KG1 (cell line): ENCODE data around the gene FNIP1.
"Not testable (repeated sequence)": the region's sequence is repeated elsewhere in the genome, so short reads cannot be mapped to it uniquely, and the experiment has no call there.

Experiments
- DNase-seq: peaks from one replicate; lab custom pipeline; 2025; lab: John Stamatoyannopoulos, UW

Gene FNIP1

DNA sequence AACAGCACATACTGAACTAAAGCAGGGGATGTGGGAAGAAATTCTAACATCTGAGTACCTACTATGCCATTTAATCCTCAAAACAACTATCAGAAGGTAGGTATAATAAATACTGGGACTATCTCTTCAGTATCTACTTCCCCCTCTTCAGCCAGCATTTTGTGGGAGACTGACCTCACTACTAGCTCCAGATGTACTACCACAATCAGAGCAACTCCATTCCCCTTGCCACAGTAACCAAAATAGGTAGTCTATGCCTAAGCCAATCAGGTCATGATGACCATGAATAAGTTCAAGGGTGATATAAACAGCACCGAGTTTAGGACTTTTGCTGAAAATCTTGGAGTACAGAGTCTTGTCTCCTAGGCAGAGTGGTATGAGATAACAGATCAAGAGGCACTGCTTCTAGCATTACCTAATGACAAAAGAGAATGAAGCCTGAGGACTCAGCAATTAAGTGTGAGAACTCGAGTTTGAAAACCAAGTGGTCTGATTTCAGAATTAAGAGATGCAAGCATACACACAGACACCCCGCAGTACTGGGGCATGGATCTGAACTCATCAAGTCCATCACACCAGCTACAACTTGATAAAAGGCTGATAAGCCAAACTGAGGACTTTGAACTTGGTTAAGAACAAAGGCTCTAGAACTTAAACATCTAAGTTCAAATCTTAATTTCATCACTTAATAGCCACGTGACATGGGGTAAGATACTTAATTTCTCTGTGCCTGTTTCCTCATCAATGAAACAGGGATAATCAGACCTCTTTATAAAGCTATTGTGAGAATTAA, 9.7 kb downstream of the FNIP1 start:
- no peak for DNase-seq

DNA sequence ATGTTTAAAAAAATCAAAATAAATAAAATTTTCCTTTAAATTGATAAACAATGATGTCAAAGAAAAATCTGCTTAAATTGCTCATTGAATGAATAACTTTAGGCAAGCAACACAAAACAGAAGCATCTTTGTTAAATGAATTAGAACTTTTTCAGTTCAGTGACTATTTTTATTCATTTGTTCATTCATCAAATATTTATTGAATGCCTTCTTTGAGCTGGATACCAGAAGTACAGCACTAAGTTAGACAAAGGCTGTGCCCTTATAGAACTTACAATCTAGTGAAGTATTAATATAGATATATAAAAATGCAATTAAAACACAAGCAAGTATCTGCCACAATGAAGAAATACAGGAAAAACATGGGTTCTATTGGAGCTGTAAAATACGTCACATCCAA, 10.8 kb downstream of the FNIP1 start:
- DNase-seq, result no peak

DNA sequence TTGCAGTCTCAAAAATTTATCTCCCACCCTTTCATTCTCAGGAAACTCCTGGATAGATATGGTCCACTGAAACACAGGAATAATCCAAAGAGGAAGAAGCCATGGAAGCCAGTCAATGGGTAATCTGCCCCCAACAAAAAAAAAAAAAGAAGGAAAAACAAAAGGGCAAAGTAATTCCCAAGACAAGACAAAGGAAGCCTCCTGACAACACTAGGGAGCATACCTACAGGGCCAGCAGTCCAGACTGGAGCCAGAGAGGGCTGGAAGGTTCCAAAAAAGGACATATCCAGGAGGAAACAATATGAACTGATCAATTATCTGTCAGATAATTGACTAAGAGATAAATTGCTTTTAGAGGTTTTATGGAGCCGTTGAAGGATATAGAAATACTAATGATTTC, 12.9 kb downstream of the FNIP1 start:
- no peak for DNase-seq

DNA sequence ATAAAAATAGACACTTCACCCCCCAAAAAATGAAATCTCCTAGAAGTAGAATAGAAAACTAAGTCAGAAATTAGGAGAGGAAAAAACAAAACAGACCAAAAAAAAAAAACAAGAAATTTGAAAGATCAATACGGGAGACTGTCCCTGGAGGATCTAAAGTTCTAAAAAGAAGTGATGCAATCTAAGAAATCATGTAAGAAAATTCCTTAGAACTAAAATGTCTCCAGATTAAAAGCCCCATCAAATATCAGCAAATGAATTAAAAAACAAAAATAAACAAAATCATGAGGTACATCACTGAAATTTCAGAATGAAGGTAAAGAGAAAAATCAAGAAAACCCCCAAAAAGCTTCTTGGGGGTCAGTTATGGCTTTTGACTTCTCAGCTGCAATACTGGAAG, 13.5 kb downstream of the FNIP1 start:
- no peak for DNase-seq

DNA sequence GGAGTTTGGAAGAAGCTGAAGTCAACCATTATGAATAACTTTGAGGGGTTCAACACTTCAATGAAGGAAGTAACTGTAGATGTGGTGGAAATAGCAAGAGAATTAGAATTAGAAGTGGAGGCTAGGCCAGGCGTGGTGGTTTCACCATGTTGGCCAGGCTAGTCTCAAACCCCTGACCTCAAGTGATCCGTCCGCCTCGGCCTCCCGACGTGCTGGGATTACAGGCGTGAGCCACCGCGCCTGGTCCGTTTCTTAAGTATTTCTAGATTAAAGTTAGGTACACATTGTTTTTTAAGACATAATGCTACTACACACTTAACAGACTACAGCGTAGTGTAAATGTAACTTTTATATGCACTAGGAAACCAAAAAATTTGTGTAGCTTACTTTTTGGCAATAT, 14.1 kb downstream of the FNIP1 start:
- no peak for DNase-seq

DNA sequence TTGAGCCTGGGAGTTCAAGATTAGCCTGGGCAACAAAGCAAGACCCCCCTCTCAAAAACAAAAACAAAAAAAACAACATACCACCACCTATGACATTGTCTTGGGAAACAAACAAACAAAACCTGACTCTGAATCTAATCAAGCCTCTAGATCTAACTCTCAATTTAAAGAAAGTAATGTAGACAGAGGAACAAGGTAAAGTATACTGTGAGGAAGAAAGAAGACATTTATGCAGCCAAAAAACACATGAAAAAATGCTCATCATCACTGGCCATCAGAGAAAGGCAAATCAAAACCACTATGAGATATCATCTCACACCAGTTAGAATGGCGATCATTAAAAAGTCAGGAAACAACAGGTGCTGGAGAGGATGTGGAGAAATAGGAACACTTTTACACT, 18.7 kb downstream of the FNIP1 start:
- not testable (repeated sequence) for DNase-seq

DNA sequence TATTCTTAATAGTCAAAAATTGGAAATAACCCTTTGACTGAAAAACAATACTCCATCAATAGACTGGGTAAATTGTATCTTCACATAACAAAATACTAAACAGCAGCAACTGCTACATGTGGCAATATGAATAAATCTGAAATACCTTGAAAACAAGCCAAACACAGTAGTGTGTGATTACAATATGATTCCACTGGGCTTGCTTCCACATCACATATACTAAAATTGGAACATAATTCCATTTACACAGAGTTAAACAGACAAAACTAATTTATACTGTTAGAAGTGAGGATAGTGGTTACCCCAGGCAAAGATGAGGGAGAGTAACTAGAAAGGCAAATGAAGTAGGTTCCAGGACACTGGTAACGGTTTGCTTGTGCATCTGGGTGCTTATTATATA, 20.4 kb downstream of the FNIP1 start:
- no peak for DNase-seq

DNA sequence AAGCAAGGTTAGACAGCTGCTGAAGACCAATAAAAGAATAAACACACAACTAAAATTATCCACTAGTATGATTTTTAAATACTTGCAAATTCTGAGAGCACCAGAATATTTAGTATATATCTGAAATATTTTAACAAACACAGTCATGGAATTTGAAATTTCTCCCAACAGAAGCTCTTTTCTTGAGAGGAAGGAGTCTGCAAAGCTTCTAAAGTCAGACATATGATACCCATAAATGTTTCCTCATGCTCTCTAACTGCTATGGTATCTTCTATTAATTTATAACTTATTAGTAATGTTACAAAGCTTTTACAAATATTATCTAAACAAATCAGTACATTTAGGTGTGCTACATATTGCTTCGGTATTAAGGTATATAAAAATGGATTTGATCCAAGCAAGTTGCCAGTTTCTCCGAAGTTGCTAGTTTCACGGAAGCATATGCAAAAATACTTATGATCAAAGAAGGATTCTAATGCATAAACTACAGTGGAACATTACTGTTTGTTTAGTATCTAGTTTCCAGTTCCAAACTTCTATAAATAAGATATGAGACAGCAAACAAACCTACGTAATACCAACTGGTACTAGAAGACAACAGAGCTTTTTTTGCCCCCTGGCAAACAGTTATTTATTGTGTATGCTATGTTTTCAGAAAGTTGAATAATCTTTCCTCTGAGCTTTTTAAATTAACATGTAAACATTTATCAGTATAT, 22.0 kb downstream of the FNIP1 start:
- no peak for DNase-seq

DNA sequence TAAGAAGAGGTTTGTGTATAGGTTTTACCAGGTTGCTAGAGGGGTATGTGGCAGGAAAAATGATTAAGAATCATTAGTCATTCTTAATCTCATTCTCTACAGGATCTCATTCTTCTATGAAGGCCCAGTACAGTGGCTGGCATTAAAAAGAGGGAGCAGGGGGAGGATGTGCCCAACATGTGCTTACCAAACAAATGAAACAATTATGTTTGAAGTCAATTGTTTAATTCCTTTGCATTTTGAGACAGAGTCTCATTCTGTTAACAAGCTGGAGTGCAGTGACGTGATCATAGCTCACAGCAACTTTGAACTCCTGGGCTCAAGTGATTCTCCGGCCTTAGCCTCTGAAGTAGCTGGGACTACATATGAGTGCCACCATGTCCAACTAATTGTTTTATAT, 23.0 kb downstream of the FNIP1 start:
- DNase-seq, result no peak

DNA sequence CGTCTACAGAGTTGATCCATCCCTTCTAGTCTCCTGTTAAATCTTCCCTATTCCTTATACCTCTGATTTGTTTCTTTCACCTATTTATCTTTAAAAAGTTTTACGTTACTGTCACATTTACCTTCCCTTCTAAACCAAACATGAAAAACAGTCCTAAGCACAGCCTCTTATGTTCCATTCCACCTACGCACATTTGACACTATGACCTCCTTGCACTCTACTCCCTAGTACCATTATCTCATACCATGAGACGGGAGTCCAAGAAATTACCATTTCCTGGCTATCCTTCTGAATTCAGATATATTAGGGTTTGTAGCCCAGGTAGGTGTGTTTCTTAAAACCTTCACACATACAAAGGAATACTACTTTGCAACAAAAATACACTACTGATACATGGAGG, 25.1 kb downstream of the FNIP1 start:
- DNase-seq, result no peak

DNA sequence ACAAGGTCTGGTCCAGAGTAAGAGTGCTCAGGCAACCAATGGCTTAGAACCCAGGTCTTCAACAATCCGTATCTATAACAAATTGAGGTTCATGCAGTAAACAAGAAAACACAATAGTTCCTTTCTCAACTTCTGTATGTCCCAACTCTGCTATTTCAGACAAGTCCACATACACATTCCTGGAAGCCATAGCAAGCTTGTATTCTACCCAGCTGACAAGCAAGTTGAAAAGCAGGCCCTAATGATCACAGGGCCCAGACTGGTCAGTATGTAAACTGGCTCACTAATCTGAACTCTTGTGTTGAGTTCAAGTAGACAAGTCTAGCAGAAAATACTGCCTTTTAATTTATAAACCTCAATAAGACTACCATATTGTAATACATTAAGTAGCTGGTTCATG, 26.9 kb downstream of the FNIP1 start:
- no peak for DNase-seq

DNA sequence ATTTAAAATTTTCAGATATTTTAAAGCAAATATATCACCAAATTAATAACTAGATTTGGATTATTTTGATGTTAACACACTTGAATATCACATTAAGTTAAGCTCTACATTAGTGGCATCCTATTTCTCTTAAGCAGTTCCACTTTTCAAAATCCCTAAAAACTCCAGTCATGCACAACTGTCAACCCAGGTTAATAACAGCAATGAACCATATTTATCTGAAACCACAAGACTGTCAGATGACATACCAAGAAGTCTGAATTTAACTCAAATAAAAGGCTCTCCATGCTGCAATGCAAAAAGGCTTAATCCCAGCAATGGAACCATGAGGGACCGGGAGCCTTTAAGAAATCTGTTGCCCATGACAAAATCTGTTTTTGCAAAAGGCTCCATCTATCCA, 27.5 kb downstream of the FNIP1 start:
- DNase-seq, result no peak

DNA sequence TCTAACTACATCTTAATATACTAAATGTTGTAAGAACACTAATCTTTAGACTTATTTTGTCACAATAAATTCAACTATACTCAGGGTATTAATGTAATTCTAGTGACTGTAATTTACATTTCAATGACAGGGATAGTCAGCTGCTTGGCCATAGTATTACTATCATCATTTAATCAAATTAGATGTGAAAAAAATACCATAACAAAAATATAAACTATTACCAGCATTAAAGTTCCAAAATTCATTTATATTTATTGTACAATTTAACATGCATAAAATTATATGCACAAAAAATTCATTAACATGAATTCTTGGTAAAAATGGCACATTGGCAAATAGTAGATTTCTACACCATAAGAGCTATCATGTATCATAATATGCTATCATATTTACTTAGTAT, 28.9 kb downstream of the FNIP1 start:
- DNase-seq, result no peak

DNA sequence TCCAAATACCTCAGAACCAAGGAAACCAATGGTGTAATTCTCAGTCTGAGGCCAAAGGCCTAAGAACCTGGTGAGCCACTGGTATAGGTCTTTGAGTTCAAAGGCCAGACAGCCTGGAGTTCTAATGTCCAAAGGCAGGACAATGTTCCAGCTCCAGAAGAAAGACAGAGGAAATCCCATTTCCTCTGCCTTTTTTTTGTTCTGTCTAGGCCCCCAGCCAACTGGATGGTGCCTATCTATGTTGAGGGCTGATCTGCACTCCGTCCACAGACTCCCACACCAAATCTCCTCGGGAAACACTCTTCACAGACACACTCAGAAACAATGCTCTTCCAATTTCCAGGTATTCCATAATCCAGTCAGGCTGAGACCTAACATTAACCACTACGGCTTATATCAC, 30.1 kb downstream of the FNIP1 start:
- no peak for DNase-seq

DNA sequence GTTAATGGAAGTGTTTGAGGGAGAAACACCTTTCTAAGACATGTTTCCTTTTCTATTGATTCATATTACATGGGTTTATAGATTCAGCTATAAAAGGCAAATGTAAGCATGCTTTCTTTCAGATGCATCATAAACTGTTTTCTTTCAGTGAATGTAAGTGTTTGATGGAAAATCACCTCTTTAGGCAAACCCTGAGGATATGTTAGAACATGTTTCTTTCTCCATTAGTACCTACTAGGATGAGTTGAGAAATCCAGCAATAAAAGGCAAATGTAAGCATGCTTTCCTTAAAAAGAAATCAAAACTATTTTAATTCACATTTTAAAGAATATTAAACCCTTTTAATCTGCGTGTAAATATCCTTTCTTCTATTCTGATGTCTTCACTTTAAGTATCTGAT, 31.6 kb downstream of the FNIP1 start:
- DNase-seq, result no peak

DNA sequence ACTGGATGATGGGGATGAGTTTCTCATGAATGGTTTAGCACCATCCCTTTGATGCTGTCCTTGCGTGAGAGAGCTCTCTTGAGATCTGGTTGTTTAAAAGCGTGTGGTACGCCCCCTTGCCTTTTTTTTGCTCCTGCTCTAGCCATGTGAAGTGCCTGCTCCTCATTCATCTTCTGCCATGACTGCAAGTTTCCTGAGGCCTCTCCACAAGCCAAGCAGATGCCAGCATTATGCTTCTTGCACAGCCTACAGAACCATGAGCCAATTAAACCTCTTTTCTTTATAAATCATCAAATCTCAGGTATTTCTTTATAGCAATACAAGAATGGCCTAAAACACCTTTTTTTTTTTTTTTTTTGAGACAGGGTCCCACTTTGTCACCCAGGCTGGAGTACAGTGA, 32.8 kb downstream of the FNIP1 start:
- no peak for DNase-seq

DNA sequence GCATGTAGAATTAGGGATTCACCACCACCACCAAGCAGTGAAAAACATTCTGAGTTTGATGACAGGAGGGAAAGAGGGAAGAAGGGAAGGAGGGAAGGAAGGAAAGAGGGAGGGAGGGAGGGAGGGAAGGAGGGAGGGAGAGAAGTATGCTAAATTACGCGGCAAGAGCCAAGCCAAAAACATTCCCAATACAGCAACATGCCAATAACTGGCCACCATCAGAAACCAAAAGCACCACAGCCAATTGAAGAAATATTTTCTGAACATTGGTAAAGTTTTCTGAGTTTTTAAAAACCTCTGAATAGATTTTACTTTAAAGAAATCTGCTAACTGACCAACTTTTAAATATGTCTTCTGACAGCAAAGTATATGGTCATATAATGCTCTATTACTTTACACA, 36.0 kb downstream of the FNIP1 start:
- DNase-seq, result no peak

DNA sequence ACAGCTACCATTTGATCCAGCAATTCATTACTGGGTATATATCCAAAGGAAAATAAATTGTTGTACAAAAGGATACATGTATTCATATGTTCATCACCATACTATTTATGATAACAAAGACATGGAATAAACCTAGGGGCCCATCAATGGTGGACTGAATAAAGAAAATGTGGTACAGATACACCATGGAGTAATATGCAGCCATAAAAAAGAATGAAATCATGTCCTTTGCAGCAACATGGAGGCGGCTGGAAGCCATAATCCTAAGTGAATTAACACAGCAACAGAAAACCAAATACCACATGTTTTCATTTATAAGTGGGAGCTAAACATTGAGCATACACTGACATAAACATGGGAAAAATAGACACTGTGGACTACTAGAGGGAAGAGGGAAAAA, 37.1 kb downstream of the FNIP1 start:
- DNase-seq, result no peak

DNA sequence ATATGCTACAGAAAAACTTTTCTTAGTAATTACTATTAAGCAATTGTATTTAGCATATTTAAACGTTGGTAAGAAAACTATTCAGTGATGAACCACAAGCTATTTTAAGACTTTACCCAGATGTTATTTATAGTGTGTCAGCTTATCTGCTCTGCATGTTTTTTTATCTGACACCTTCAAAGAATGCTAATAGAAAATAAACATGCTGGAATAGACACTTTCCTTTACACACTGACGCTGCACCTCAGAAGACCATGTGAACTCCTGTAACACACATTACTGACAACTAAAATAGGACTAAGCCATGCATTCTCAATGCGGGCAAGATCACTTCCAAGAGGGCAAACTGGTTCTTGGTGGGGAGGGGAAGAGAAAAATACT, 38.3 kb downstream of the FNIP1 start:
- DNase-seq, result no peak

DNA sequence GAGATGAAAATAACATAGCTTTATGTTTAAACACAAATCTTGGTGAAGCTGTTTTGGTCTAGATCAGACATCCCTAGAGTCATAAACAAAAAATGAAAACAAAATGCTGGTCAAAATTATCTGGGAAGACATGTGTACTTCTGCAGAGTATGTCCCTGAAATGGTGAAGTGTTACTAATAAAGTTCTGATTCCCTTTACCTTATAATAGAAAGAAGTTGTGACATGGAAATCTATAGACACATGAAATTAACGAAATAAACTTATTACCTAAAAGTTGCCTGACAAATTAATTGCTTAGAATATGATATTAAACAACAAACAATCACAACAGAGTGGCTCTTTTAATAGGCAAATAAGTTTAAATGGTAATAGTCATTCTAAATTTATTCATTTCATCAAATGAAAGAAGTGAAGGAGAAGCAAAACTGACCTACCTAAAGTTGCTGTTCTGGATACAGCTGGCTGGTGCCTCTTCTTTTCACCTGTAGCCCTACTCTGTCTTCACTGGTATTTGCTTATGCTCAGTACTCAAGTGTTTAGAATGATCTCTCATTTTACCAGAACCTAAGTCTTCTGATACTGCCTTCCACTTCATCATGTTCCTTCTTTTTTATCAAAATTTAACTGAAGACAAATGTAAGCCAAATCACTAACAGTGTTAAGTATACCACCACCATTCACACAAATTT, 38.8 kb downstream of the FNIP1 start:
- no peak for DNase-seq

DNA sequence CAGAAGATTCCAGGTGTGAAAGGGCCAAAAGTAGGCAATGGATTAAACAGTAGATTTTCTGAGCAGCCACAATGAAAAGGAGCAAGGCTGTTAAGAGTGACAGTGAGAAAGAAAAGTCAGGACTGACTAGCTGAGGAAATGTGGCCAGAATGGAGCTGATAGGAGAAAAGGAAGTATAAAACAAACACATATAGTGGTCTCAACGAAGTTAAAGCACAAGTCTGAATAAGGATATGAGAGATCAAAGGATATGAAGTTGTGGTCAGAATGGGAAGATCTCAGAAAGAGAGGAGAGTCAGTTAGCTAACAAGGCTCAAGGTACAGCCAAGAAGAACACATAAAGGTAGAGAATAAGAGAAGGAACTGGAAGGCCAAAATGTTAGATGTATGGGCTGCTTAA, 39.9 kb downstream of the FNIP1 start:
- DNase-seq, result peak; percentile 0

DNA sequence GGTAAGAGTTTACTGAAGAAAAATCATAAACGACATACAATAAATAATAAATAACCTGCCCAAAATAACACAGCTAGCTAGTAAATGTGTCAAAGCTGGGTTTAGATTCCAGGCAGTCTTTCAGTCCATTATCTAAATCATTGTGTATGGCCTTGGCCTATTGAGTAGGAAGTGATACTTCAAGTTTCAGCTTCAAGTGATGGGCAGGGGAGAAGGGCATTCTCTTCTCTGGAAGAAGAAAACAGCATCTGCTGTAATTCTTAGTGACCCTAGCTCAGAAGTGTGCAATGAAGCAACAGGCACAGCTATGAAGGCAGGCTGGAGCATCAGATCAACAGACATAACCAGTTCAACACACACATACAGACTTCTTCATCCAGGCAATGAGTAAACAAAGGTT, 42.5 kb downstream of the FNIP1 start:
- no peak for DNase-seq

DNA sequence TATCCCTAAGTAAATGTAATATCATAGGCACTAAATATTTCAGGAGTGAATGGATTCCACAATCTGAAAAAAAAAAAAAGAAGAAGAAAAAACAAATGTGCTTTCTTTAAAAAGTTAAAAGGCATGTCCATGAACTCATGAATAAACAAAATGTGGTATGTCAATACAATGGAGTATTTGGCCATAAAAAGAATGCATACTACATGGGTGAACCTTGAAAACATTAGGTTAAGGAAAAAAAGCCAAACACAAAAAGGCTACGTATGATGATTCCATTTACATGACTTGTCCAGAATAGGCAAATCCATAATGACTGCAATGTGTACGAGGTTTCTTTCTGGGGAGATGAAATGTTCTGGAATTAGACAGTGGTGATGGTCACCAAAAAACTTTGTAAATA, 45.3 kb downstream of the FNIP1 start:
- DNase-seq, result no peak
